Activated effector memory CD4-positive, alpha-beta T cell treated with Interleukin-2 at 50 U/mL for 16 hours (primary cell): Measurements from ENCODE around the gene SMAD7.

Experiments used
- DNase-seq: peaks from one replicate; pipeline ENCODE4 v3.0.0-alpha.2; 2020

The SMAD7 gene

DNA sequence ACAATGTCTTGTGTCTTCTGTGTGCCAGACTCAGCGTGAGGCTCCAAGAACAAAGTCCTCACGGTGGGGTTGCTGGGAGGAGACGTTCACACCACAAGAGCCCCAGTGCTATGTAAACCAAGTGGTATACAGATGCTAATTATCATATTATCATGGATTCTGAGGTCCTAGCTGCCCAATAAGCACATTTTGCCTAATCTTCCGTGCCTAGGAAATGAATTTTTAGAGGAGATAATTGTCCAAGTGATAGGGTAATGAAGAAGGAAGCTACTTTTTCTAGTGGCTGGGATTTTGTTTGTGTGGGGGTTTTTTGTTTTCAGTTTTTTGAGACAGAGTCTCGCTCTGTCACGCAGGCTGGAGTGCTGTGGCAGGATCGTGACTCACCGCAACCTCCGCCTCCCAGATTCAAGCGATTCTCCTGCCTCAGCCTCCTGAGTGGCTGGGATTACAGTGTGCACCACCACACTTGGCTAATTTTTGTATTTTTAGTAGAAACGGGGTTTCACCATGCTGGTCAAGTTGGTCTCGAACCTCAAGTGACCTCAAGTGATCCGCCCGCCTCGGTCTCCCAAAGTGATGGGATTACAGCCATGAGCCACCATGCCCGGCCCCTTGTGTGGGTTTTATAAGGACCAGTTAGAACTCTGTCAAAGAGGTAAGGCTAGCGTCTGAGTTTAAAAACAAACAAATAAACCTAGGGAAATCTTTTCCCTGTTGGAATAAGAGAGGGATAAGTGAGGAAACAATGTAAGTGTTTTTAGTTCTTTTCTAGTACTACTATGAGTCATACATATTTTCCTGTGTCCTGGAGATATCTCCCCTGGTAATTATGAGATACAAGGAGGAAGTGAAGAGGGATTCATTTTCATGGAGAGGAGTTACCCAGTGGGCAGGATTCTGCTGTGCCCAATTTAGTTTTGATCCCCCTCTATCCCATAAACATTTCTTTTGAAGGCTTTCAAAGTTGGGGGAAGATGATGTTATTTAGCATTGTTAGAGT is 9.5 kb upstream of the SMAD7 start:
- DNase-seq: no peak

DNA sequence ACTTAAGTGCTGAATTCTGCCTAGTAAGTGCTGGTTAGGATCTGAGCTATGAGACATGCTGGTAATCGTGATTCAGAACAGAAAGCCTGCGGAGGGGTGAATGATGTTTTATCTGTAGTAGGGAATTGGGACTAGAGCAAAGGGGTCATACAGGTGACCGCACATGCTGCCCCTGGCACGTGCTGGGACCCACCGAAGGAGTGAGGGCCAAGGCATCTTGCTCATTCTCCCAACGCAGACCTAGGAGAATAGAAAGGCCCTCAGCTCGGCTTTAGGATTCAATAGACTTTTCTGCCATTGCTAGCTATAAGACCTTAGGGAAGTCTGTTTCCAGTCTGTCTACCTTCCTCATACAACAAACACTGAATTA is 8.8 kb upstream of the SMAD7 start:
- no peak for DNase-seq

DNA sequence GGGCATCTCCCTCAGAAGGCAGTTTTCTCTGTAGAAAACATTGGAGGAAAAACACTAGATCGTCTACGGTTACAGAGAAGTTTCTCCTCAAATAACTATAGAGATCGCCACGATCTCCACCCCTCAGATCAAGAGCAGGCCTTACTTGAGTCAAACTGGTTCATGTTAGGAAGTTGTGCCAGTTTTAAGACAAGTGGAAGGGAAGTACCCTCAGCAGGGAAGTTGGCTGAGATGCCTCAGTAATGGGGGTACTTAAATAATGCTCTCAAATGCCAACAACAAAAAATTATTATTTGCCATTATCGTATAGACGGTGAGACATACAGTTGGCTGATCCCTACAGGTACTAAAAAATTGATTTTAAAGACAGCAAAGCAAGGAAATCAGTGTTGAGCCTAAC is 8.2 kb upstream of the SMAD7 start:
- no peak for DNase-seq

DNA sequence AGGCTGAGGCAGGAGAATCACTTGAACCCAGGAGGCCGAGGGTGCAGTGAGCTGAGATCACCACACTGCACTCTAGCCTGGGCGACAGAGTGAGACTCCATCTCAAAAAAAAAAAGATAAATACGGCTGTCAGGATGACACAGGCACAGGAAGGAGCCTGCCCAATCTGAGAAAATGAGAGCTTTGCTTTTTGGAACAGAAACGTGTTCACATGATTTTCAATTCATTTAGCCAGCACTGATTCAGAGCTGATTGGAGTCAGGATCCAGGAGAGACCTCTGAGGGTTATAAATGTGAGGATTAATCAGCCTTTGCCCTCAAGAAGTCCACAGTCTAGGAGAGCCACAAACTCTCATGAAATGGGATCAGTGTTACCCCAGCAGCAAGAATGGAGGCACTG is 6.9 kb upstream of the SMAD7 start:
- no peak for DNase-seq

DNA sequence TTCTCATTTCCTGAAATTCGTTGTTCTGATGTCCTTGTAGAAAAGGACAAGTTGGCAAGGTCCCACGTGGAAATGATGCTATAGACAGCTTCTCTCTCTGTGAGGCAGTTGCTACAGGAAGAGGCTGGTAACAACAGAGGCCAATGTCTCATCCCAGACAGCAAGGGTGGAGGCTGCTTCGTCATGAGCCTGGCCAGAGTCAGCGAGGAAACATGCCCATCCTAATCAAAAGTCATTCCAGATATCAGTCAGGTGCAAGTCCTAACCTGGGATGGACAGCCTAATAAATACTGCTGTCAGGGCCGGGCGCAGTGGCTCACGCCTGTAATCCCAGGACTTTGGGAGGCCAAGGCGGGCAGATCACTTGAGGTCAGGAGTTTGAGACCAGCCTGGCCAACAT is 6.4 kb upstream of the SMAD7 start:
- DNase-seq: no peak

DNA sequence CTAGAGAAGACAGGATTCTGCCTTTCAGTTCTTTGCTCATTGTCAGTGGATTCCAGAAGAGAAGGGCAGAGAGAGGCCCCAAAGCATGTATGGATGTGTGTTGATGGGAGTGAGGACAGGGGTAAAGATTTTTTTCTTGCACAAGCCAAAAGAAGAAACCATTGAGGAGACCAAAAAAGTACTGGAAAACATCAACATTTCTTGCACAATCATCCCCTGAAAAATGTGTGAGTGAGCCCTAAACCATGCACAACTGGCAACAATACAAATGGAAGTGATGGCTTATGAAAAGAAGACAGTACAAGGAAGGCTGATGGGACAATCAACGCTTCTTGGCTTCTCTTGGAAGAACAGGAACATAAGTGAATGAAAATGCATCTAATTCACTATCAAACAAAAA is 5.6 kb upstream of the SMAD7 start:
- no peak for DNase-seq

DNA sequence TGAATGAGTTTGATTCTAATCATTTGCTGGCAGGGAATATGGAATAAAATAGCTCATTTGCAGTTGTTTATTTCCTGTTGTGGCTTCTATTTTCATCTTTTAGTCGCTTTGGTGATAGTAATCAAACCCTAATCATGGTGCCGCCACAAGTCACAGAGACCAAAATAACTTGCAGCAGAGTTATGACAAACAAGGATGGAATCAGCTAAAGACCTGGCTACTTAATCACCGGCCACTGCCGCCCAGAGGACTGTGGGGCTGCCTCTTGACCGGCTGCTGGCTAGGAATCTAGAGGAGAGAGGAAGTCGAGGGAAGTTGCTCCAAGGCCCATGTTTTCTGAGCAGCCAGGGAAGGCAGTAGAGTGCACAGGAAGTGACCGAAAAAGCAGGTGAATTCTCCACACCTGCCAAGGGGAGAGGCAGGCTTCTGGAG is 5.1 kb upstream of the SMAD7 start:
- no peak for DNase-seq

DNA sequence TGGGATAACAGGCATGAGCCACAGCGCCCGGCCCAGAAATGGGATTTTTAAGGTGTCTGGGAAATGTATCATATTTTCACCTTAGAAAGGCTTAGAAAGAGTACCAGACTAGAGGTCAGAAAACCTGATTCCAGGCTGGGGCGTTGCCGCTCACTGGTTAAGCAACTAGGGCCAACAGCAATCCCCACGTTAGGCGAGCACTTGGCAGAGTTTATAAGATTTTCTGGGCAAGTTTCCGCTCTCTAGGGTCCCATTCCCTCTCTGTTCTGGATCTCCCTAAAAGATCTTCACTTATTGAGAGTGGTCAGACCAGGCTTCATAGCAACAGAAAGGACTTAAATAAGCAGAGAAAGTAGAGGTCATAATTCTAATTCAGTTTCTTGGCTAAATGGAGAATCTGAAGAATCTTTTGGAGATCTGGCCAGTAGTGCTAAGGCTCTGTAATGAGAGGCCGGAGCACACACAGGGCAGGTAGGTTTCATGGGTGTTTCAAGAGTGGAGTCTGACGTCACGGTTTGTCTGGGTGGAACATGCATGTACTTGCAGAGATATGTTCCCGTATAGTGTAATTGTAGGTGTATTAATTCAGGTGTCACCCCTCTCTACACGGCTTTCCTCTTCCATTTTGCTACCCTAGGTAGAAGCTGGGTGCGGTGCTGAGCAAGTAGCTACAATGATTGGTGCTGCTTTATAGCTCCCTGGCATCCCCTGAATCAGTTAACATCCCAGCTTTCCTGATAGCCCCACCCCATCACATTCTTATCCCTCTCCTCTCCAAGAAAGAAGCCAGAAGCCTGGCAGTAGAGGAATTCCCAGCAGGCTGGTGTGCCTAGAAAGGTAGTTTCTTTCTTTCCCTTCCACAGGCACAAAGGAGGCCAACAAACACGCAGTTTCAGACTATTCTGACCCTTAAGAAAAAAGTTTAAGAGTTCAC is 4.4 kb upstream of the SMAD7 start:
- no peak for DNase-seq

DNA sequence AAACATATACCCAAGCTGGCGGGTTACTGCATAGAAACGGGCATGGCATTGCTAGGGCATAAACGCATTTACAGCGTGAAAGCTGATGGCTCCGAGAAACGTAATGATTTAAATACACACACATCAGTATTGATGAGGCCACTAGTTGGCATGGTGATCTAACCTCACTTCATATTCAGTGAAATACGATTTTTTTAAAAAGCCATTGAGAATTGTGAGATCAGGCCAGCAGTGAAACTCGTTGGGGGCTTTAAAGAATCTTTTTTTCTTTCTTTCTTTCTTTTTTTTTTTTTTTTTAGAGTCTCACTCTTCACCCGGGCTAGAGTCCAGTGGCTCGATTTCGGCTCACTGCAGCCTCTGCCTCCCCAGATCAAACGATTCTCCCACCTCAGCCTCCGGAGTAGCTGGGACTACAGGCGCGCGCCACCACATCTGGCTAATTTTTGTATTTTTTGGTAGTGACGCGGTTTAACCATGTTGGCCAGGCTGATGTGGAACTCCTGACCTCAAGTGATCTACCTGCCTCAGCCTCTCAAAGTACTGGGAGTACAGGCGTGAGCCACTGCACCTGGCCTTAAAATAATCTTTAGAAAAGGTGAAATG is 2.4 kb upstream of the SMAD7 start:
- no peak for DNase-seq

DNA sequence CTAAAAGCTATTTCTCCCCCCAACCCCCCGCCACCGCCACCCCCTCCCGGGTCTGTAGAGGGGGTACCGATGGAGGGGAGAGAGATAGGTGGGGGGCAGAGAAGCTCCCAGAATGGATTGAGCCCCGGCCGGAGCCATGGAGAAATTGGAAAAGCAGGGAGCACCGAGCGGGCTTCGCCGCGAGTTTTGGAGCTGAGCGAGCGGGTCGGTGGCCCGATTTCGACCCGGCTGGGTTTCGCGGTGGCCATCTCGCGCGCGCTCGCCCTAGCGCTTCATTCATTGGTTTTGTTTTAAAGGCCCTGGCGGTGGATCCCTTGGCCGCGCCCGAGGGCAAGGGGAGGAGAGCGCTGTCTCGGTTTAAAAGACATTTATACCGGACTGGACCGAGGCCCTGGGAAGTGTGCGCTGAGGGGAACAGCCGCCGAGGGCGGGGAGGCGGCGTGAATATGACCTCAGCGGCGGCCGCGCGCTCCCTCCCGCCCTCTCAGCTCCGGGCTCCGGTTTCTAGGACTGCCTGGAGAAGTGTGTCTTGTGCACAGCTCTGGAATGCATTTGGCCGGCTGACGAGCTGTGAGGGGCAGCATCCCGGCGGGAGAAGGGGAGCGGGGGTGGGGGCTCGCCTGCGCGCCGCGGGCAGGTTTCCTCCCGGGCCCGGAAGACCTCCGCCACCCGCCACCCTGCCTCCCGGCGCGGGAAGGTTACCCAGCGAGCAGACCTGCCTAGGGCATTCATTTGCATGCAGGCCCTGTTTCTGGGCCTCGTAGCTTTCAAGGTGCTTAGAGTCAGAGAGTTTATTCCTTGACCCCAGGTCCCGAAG is 1.7 kb upstream of the SMAD7 start:
- DNase-seq: peak; percentile 49

DNA sequence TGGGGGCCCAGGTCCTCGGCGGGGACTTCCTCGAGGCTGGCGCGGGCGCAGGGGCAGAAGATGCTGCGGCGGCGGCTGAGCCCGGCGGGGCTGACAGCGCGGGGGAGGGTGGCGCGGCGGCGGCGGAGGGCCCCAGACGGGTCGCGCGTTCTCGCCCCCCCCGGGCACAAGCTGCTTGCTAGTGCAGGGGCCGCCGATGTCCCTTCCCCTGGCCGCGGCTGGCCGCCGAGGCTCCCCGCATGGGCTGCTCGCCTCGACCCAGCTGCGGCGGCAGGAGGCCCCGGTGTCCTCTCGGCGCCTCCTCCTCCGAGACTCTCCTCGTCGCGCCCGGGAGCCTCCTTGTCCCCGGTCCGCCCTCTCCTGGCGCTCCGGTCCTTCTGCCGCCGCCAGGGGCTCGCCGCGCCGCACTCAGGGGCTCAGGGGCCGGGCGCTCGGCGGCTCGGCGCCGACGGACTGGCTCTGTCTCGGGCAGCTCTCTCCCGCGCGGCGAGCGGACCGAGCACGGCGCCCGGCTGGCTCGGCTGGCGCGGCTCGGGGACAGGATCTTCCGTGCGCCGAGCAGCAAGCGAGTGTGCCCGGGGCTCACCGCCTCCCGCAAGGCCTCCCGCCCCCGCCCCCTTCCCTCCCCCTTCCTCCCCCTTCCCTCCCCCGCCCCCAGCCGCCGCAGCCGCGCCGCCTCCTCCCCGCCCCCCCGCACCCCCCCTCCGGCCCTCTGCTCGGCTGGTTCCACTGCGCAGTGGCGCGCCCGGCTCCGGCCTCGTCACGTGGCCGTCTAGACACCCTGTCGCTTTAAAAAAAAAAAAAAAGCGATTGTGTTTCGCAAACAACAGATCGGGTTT is 902 bp upstream of the SMAD7 start:
- peak; percentile 75 for DNase-seq

DNA sequence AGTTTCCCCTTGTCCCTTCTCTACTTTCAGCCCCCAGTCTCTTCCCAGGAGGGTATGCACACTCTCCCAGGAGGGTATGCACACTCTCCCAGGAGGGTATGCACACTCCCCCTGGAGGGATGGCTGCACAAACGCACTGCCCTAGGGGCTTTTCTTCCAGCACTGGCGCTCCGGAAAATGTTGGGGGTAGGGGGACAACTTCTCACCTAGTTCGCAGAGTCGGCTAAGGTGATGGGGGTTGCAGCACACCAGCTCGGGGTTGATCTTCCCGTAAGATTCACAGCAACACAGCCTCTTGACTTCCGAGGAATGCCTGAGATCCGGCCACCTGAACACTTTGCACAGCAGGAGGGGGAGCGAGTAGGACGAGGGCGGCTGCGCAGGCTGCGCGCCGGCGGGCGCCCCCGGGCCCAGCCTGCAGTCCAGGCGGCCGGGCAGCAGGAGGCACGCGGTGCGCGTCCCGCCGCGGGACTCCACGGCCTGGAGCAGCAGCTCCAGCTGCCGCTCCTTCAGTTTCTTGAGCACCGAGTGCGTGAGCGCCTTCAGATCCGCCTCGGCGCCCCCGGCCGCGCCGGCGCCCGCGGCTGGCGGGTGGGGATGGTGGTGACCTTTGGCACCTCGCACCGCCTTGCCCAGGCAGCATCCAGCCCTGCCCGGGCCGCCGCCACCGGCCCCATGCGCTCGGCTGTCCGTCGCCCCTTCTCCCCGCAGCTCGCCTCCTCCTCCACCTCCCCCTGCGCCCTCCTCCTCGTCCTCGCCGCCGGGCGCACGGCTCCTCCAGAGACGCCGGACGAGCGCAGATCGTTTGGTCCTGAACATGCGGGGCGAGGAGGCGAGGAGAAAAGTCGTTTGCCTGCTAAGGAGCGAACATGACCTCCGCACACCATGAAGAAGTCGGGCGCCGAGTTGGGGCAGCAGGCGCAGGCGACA is 894 bp downstream of the SMAD7 start:
- no peak for DNase-seq

DNA sequence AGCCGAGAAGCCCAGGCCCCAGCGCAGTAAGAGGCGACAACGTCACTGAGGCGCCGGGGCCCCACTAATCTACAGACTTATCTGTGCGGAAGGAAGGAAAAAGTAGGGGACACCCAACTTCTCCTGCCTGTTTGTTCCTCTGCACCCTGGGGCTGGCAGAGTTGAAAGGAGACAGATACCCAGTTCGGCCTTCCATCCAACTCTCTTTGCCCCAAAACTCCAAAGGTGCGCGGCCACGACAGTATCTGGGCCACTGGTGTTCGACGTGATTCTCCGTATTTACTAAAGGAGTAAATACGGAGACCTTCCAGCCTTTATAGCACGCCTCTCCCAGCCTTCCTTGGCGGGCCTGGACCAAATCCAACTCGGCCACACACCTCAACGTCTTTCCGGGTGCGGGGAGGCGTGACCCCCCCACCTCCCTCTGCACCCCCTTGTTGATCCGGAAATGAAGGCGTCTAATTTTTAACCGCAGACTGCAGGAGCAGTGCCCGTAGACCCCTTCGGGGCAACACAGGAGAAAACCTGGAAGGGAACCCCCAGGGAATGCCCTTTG is 1.6 kb downstream of the SMAD7 start:
- peak; percentile 58 for DNase-seq

DNA sequence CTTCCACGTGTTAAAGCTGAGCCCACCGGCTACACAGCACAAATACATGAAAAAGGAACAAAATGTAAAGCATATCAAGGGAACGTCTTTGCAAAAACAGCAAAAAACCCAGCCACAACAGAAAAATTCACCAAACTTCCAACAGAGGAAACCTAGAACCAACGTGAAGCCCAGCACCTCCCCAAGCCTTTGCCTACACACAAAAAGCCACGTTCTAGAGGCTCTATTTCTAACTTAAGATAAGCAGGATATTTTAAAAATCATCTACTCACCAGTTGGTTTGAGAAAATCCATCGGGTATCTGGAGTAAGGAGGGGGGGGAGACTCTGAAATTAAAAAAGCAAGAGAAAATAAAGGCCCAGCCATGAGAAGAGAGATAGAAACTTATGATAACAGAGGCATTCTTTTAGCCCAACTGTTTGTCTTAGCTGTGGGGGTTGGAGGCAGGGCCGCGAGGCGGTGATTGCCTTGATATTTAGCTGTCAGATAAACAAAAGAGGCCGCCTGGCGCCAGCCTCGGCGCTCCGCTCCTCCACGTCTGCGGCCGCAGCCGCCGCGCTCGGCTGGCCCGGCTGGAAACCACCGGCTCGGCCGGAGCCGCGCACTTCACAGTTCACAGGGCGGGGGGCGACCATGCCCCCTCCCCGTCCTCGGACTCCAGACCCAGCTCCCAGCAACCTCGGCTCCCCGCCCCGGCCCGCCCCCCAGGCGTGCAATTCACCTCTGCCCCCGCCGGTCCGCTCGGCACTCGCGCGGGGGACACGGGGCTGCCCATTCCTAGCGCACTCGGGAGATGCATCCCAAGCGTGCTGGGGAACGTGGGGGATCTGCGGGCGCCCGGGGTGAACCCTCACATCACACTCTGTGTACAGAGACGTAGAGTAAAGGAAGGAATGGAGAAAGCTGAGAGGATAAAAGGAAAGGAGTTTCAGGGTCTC is 2.4 kb downstream of the SMAD7 start:
- peak; percentile 35 for DNase-seq

DNA sequence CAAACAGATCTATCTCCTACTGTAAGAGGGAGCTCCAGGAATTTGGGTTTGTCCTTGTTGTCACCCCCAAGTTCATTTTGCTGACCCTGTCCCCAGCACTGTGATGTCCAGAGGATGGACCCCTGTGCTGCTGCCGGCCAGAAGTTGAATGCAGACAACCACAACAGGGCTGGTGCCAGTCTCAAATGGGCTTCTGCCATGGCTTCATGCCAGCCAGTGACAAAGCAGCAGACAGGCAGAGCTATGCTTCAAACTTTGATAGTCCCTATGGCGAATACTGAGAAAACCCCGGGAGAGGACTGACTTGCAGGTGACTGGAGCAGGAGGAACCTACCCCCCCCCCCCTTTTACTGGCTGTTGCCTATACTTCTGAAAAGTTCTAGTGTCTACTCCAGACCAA is 3.2 kb downstream of the SMAD7 start:
- DNase-seq: no peak

DNA sequence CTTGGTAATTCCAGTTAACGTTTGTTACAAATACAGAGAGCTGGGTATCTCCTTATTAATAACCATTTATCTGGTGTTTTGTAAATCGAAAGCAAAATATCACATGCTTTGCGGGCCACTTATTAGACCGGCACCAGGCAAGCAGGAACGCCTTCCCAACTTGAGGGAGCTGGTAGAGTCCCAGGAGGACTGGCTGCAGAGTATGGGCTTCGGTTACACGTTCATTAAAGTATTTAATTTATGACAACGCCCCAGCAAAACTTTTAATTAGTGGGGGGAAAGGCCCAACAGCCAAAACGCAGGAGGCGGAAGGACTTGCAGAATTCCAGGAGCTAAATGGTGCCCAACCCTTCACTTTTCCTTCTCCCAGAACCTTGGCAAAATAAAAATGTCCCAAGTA is 3.7 kb downstream of the SMAD7 start:
- DNase-seq: no peak

DNA sequence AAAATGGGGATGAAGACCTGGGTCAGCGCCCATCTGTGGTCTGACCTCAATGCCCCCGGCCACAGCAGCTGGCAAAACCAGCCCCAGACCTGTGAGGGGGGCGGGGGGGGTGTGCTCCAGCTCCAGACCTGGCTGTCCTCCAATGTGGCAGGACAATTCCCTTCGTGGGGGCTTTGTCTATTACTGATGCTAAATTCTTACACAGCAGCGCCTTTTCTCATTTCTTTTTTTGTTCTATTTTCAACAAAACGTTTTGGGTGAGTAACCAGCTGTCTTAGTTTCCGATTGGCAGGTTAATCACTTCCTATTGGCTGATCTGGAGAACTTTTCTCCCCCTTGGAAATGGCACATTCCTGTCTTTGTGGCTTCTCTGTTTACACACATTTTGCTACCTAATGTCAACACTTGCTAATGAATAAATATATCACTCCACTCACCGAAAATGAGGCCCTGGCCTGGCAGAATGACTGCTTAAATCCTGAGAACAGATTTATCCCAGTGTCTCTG is 4.4 kb downstream of the SMAD7 start:
- no peak for DNase-seq

DNA sequence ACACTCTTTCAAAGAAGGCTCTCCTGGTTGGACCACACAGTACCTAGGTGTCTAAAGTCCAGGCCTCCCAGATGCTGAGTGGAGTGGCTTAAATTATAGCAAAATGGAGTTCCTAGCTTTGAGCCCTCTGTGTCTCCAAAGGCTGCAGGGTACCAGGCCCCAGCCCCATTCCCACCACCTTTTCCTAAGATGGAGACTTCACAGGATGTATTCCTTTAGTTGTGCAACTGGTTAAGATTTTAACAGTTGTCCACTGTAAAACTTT is 4.9 kb downstream of the SMAD7 start:
- DNase-seq: no peak

DNA sequence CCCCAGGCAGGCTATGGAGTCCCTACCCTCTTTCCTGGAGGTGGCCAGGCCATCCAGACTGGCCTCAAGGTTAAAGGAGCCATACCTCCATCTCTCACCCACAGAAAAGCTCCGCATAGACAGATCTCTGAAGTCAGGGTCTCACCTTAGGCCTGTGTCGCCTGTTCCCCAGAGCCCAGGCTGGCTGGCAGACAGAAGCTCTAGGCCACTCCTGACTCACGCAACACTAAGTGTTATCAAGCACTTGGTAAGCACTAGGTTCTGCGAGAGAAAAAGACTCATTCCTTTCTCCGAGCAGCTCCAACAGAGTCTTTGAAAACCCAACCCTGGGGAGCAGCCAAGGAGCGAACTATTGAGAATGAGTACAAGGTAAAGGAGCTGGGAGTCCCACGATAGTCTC is 6.1 kb downstream of the SMAD7 start:
- no peak for DNase-seq
